Islet of Langerhans (tissue), 1 donor: Measurements from ENCODE around the gene TAF1B.
"Not testable (repeated sequence)": the region's sequence is repeated elsewhere in the genome, so short reads cannot be mapped to it uniquely, and the experiment has no call there.

ENCODE experiments used
- FAIRE-seq: peaks from one replicate; lab custom pipeline; 2011; peaks lifted over from hg19 to GRCh38; lab: Jason Lieb, UNC

The TAF1B gene

GRCh38 chr2:9832586-9832985 is 10.7 kb upstream of the TAF1B start:
- FAIRE-seq: no peak

GRCh38 chr2:9835068-9835467 is 8.2 kb upstream of the TAF1B start:
- not testable (repeated sequence) for FAIRE-seq

- no peak for FAIRE-seq
Observed at GRCh38 chr2:9836074-9836473, 7.2 kb upstream of the TAF1B start.

GRCh38 chr2:9836517-9836916 is 6.8 kb upstream of the TAF1B start:
- FAIRE-seq: no peak

GRCh38 chr2:9837451-9837850 is 5.8 kb upstream of the TAF1B start:
- no peak for FAIRE-seq

- no peak for FAIRE-seq
Observed at GRCh38 chr2:9838391-9838790, 4.9 kb upstream of the TAF1B start.

- FAIRE-seq: no peak
Observed at GRCh38 chr2:9842487-9843228, 616 bp upstream of the TAF1B start.

- no peak for FAIRE-seq
Observed at GRCh38 chr2:9844036-9844483, 786 bp downstream of the TAF1B start.

- no peak for FAIRE-seq
Observed at GRCh38 chr2:9844576-9844975, 1.3 kb downstream of the TAF1B start.

- FAIRE-seq: no peak
Observed at GRCh38 chr2:9846554-9846953, 3.3 kb downstream of the TAF1B start.

GRCh38 chr2:9847140-9847539 is 3.9 kb downstream of the TAF1B start:
- FAIRE-seq: no peak

- no peak for FAIRE-seq
Observed at GRCh38 chr2:9852881-9853280, 9.6 kb downstream of the TAF1B start.

- FAIRE-seq: no peak
Observed at GRCh38 chr2:9857814-9858729, 14.8 kb downstream of the TAF1B start.

- no peak for FAIRE-seq
Observed at GRCh38 chr2:9858730-9859068, 15.4 kb downstream of the TAF1B start.

GRCh38 chr2:9860922-9861580 is 17.8 kb downstream of the TAF1B start:
- FAIRE-seq: not testable (repeated sequence)

- no peak for FAIRE-seq
Observed at GRCh38 chr2:9867881-9868280, 24.6 kb downstream of the TAF1B start.

- no peak for FAIRE-seq
Observed at GRCh38 chr2:9873337-9873736, 30.1 kb downstream of the TAF1B start.

- FAIRE-seq: no peak
Observed at GRCh38 chr2:9877026-9877425, 33.8 kb downstream of the TAF1B start.

GRCh38 chr2:9877726-9878125 is 34.5 kb downstream of the TAF1B start:
- FAIRE-seq: no peak

- FAIRE-seq: no peak
Observed at GRCh38 chr2:9879455-9880194, 36.4 kb downstream of the TAF1B start.

- FAIRE-seq: no peak
Observed at GRCh38 chr2:9883897-9884296, 40.6 kb downstream of the TAF1B start.

- FAIRE-seq: no peak
Observed at GRCh38 chr2:9884436-9884835, 41.2 kb downstream of the TAF1B start.
